Measurements from ENCODE around the gene PSD4. TPM values are rescaled to one million over a fixed set of nuclear protein-coding genes. Genes with fewer than 3 reads are reported as not detected.
A peak's percentile ranks its signal among the peaks of the same experiment; 100 is the strongest.

The PSD4 gene
- total RNA-seq, 1 experiment from 2014 or later = 46.6 TPM

- H3K4me2 ChIP-seq (ENCODE audit: low read length) = no peak overlapping the region
- no peak overlapping the region for H3K27ac ChIP-seq (ENCODE audit: low read length)
- no peaks in the 10 kb centered on the region for H3F3A ChIP-seq (ENCODE audit: low read length, unreplicated experiment)
- intact Hi-C loops (cut with micrococcal nuclease) = no loop called here
- ATAC-seq (no peak; the same call in 1 of the 2 replicates), DNase-seq (peak; percentile 39)
- POLR2A ChIA-PET (ENCODE audit: unreplicated experiment) = no interaction called here
- H3K9me3 ChIP-seq (ENCODE audit: low read length) = no peaks in the 10 kb centered on the region
- no peak for TF ChIP-seq EZH2phosphoT487 (IDR thresholded peaks at IDR 0.05; ENCODE audit: borderline replicate concordance, low read length)
- no peak for TF ChIP-seq CTCF (conservative IDR thresholded peaks at IDR 0.05; ENCODE audit: low read depth, low read length)
- TF ChIP-seq EZH2 (IDR thresholded peaks at IDR 0.05; ENCODE audit: low read length, unreplicated experiment) = no peak
- no peaks in the 10 kb centered on the region for H4K20me1 ChIP-seq (ENCODE audit: low read length)
- H3K4me3 ChIP-seq (ENCODE audit: low read length) = no peak overlapping the region
- H3K4me1 ChIP-seq (ENCODE audit: insufficient read depth, low read length) = peaks cover 7% of the 10 kb centered on the region; the same call in 1 of the 2 replicates
- H3K9me2 ChIP-seq (replicated peaks; ENCODE audit: low read length) = no peaks in the 10 kb centered on the region
- H3K79me2 ChIP-seq (ENCODE audit: low read length) = no peaks in the 10 kb centered on the region
- no peak overlapping the region for H3K9ac ChIP-seq (ENCODE audit: low read length)
- BruUV-seq (replicated peaks) = no TSS peak
- no peaks in the 10 kb centered on the region for H3K36me3 ChIP-seq (ENCODE audit: low read depth, low read length)
- no peaks in the 10 kb centered on the region for H3K27me3 ChIP-seq (ENCODE audit: low read length)
- CTCF ChIA-PET = interaction anchor here (1.2 kb wide), 1 partner anchor 11 kb away, joined by 5 read pairs; no protein-coding TSS in a partner anchor
- no peak overlapping the region; the same call in 1 of the 2 replicates for H2AFZ ChIP-seq (ENCODE audit: low read length)
Observed at GRCh38 chr2:113148606-113149552, 24.9 kb upstream of the PSD4 start.

GRCh38 chr2:113149553-113150257, 24.1 kb upstream of the PSD4 start:
- ATAC-seq = no peak
- intact Hi-C loops (cut with micrococcal nuclease) = no loop called here
- H3K4me1 ChIP-seq (ENCODE audit: insufficient read depth, low read length) = peaks cover 7% of the 10 kb centered on the region; the same call in 1 of the 2 replicates
- CTCF ChIA-PET = interaction anchor here (1.2 kb wide), 1 partner anchor 12 kb away, joined by 5 read pairs; no protein-coding TSS in a partner anchor
- no peaks in the 10 kb centered on the region for H3K9me2 ChIP-seq (replicated peaks; ENCODE audit: low read length)
- no peaks in the 10 kb centered on the region for H3F3A ChIP-seq (ENCODE audit: low read length, unreplicated experiment)
- no peaks in the 10 kb centered on the region for H4K20me1 ChIP-seq (ENCODE audit: low read length)
- no peaks in the 10 kb centered on the region for H3K36me3 ChIP-seq (ENCODE audit: low read depth, low read length)
- no peak overlapping the region for H3K4me2 ChIP-seq (ENCODE audit: low read length)
- no peak overlapping the region for H3K4me3 ChIP-seq (ENCODE audit: low read length)
- BruUV-seq (replicated peaks) = no TSS peak
- H3K9me3 ChIP-seq (ENCODE audit: low read length) = no peaks in the 10 kb centered on the region
- no peaks in the 10 kb centered on the region for H3K27me3 ChIP-seq (ENCODE audit: low read length)
- no peak for DNase-seq
- no peak overlapping the region for H3K9ac ChIP-seq (ENCODE audit: low read length)
- H2AFZ ChIP-seq (ENCODE audit: low read length) = no peak overlapping the region; the same call in 1 of the 2 replicates
- H3K27ac ChIP-seq (ENCODE audit: low read length) = no peak overlapping the region
- no peaks in the 10 kb centered on the region for H3K79me2 ChIP-seq (ENCODE audit: low read length)
- POLR2A ChIA-PET (ENCODE audit: unreplicated experiment) = no interaction called here
- TF ChIP-seq EZH2 (IDR thresholded peaks at IDR 0.05; ENCODE audit: low read length, unreplicated experiment) (no peak), CTCF (conservative IDR thresholded peaks at IDR 0.05; ENCODE audit: low read depth, low read length) (no peak), EZH2phosphoT487 (IDR thresholded peaks at IDR 0.05; ENCODE audit: borderline replicate concordance, low read length) (no peak)

All from PC-3 (cell line).